HG03469 (cell line): Measurements from ENCODE around the gene SYNJ1.
"Not testable (repeated sequence)": the region's sequence is repeated elsewhere in the genome, so short reads cannot be mapped to it uniquely, and the experiment has no call there.

ENCODE experiments used
- ATAC-seq: cut with Tn5 transposase; IDR thresholded peaks from one replicate; pipeline ENCODE4 v1.9.1; 2021; ENCODE audit warnings: mild to moderate bottlenecking, moderate library complexity, moderate number of reproducible peaks; ENCODE audit not compliant: unreplicated experiment

Gene SYNJ1

GRCh38 chr21:32613436-32614043, 114.3 kb downstream of the SYNJ1 start:
- no peak for ATAC-seq

GRCh38 chr21:32612999-32613337, 114.8 kb downstream of the SYNJ1 start:
- ATAC-seq = no peak

GRCh38 chr21:32612075-32612998, 115.5 kb downstream of the SYNJ1 start, which contains the start of gene CFAP298:
TSS of gene CFAP298 (minus strand) at chr21:32612377. CDS start at chr21:32612243, 134 bp downstream.
- ATAC-seq = peak; percentile 90

- ATAC-seq = no peak
Observed at GRCh38 chr21:32611471-32611997, 116.3 kb downstream of the SYNJ1 start.

DNA sequence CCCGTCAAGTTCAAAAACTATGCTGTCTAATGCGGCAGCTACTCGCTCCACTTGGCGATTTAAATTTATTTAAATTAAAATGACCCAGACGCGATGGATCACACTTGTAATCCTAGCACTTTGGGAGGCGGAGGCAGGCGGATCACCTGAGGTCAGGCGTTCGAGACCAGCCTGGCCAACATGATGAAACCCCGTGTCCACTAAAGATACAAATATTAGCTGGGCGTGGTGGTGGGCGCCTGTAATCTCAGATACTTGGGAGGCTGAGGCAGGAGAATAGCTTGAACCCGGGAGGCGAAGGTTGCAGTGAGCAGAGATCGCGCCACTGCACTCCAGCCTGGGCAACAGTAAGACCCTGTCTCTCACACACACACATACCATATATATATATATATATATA, 116.9 kb downstream of the SYNJ1 start:
- ATAC-seq = not testable (repeated sequence)

- no peak for ATAC-seq
Observed at GRCh38 chr21:32608851-32609250, 119.0 kb downstream of the SYNJ1 start.

DNA sequence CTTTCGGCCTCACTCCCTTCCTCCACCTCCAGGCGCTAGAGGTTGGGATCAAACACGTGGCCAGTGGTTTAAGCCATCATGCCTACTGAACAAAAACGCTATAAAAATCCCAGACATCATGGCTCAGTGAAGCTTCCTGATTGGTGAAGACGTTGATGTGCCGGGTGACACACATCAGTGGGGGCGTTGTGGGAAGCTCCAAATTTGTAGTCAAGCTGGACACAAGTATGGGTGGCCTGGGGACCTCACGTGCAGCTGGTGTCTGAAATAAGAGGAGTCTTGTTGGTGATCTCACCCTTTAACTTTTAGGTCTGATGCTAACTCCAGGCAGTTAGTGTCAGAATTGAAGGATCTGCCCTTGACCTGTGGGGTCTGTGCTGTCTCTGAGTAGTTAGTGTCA, 122.3 kb downstream of the SYNJ1 start:
- ATAC-seq = no peak

- no peak for ATAC-seq
Observed at GRCh38 chr21:32604464-32604863, 123.3 kb downstream of the SYNJ1 start.

GRCh38 chr21:32603131-32603530, 124.7 kb downstream of the SYNJ1 start:
- ATAC-seq = no peak

DNA sequence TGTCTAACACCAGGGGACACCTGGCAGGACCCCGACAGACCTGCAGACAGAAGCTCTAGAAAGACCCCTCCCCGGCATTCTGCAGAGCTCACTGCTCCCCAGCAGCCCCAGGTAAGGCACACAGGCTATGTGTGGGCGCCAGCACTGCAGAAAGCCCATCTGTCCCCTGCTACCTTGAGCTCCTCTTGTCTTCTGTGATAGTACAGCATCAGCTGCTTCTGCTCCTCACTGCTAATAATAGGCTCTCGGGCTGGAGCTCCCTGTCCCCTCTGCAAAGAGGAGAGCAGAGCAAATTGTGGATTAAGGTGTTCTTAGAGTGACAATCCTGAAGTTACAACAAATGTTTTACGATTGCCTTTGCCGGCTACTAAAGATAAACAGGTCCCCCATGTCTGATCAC, 125.7 kb downstream of the SYNJ1 start:
- ATAC-seq = no peak

DNA sequence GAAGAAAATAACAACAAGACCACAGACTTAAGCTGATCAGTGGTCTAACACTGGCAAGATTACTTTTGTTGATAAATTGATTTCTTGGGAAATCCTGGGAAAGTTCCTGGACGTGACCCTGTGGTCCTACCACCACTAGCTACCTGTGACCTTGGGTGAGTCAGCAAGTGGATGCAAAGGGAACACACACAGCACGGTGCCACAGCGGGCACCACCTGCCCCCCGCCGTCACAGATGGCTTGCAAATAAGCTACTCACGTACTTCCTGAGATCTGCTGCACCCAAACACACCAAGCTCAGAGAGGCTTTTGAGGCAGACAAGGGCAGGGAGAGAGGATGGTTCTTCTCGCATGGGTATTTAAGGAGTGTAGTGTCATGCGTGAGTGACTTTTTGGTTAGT, 128.3 kb downstream of the SYNJ1 start:
- ATAC-seq = no peak

GRCh38 chr21:32599091-32599490, 128.7 kb downstream of the SYNJ1 start:
- ATAC-seq = no peak

DNA sequence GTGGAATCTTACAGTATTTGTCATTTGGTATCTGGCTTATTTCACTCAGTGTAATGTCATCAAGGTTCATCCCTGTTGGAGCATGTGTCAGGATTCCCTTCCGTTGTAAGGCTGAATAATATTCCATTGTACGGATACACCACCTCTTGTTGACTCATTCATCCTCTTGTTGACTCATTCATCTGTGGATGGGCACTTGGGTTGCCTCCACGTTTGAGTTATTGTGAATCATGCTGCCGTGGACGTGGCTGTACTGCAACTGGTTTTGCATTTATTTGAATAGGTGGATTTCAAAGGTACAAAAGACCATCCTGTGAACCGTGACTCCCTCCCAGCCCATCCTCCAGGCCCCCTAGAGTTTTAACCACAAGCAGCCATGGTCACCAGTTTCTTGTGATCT, 130.6 kb downstream of the SYNJ1 start:
- ATAC-seq = no peak

DNA sequence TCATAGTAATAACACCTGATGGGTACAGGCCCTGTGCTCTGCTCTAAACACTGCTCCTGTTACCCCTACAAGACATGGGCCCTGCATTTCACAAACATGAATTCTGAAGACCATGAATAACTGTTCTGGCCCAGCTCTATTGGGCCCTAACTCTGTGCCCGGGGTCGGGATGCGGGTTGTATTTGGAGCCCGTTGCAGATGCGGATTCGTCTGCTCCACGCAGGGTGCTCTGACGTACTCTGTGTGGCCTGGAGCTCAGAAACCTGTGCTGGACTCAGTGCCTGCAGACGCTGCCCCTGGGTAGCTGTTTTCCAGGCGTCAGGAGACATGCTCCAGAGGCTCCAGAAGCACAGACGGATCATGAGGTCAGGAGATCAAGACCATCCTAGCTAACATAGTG, 132.4 kb downstream of the SYNJ1 start:
- no peak for ATAC-seq

GRCh38 chr21:32593690-32594089, 134.1 kb downstream of the SYNJ1 start:
- ATAC-seq = no peak

GRCh38 chr21:32592929-32593502, 134.8 kb downstream of the SYNJ1 start:
- ATAC-seq = no peak

DNA sequence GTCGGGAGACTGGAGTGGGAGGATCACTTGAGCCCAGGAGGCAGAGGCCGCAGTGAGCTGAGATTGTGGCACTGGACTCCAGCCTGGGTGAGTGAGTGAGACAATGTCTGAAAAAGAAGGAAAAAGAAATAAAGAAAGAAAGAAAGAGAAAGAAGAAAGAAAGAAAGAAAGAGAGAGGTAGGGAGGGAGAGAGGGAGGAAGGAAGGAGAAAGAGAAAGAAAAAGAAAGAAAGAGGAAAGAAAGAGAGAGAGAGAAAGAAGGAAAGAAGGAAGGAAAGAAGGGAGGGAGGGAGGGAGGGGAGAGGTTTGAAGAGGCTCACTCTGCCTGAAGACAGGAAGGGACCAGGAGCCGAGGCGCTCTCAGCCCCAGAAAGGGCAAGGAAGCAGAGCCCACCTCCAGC, 137.7 kb downstream of the SYNJ1 start:
- ATAC-seq = no peak

- no peak for ATAC-seq
Observed at GRCh38 chr21:32587651-32588050, 140.2 kb downstream of the SYNJ1 start.

DNA sequence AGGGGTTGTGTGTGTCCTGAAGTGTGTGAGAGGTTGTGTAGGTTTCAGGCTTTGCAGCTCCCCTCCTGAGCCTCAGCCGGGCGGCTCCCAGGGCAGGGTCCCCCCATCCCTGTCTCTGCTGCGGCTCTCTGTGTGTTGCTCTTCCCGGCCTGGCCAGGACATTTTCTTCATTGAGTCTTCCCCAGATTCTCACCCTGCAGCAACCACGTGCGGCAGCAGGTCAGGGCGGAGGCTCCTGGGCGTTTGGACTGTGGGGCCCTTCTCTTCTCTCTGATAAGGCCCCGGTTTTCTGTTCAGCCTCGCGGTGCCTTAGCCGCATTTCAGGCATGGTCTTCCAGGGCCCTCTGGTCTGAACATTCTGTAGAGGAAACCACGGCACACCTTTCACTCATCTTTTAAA, 140.7 kb downstream of the SYNJ1 start:
- no peak for ATAC-seq

DNA sequence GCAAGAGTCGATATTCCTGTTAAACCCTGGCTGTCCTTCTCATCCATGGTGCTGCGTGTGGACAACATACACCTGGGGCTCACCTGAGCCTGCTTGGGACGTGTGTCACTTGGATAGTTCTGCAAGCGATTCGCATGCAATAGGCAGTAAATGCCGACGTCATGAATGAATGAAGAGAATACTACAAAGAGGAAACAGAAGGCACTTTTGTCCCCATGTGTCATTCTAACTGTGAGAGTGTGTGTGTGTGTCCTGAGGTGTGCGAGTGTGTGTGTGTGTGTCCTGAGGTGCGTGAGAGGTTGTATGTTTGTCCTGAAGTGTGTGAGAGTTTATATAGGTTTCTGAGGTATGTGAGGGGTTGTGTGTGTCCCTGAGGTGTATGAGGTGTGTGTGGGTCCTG, 141.8 kb downstream of the SYNJ1 start:
- ATAC-seq = no peak

- ATAC-seq = no peak
Observed at GRCh38 chr21:32585042-32585710, 142.6 kb downstream of the SYNJ1 start, which contains the start of gene TCP10L. TSS of gene TCP10L (minus strand) at chr21:32585523. CDS start at chr21:32584304, 1,219 bp downstream.
